Endothelial cell (in vitro differentiated cells): ENCODE data around the gene CELF5. TPM values are rescaled to one million over a fixed set of nuclear protein-coding genes. Genes with fewer than 3 reads are reported as not detected.

ENCODE experiments used
- DNase-seq: peaks from one replicate; pipeline ENCODE4 v3.0.0; 2021; ENCODE audit warnings: low spot score
- H3K27ac Mint-ChIP-seq: one replicate; pipeline ENCODE4 v1.8.0; 2021; ENCODE audit warnings: mixed read lengths, inconsistent platforms; ENCODE audit not compliant: unreplicated experiment
- H3K27me3 Mint-ChIP-seq: one replicate; pipeline ENCODE4 v1.8.0; 2021; ENCODE audit warnings: mild to moderate bottlenecking, moderate library complexity, mixed read lengths, inconsistent platforms; ENCODE audit not compliant: unreplicated experiment
- H3K36me3 Mint-ChIP-seq: one replicate; pipeline ENCODE4 v1.8.0; 2021; ENCODE audit warnings: mild to moderate bottlenecking, low read depth, mixed read lengths, inconsistent platforms; ENCODE audit not compliant: unreplicated experiment
- H3K4me1 Mint-ChIP-seq: one replicate; pipeline ENCODE4 v1.8.0; 2021; ENCODE audit warnings: mild to moderate bottlenecking, mixed read lengths, inconsistent platforms; ENCODE audit not compliant: unreplicated experiment
- H3K4me3 Mint-ChIP-seq: one replicate; pipeline ENCODE4 v1.8.0; 2021; ENCODE audit warnings: mild to moderate bottlenecking, mixed read lengths, inconsistent platforms; ENCODE audit not compliant: unreplicated experiment
- H3K9me3 Mint-ChIP-seq: one replicate; pipeline ENCODE4 v1.8.0; 2021; ENCODE audit warnings: mixed read lengths, inconsistent platforms; ENCODE audit not compliant: unreplicated experiment
- total RNA-seq: library from RNA; stranded (reverse); fragmentation: NEBNext Ultra II Directional; extraction: Animal tissue kit (Norgen Biotek cat#: 25700); gene quantifications from one replicate; pipeline ENCODE4 v1.2.1, GENCODE V29; 2021; ENCODE audit not compliant: unreplicated experiment
- TF ChIP-seq, protein P1 (sequence below): fragments of 200-600 bp; sonication (generic); IDR thresholded peaks from one replicate; pipeline ENCODE4 v1.5.0; 2021; ENCODE audit warnings: antibody characterized with exemption; ENCODE audit not compliant: unreplicated experiment

The CELF5 gene
- total RNA-seq, 1 donor from 2014 or later, result 0.38 TPM

DNA sequence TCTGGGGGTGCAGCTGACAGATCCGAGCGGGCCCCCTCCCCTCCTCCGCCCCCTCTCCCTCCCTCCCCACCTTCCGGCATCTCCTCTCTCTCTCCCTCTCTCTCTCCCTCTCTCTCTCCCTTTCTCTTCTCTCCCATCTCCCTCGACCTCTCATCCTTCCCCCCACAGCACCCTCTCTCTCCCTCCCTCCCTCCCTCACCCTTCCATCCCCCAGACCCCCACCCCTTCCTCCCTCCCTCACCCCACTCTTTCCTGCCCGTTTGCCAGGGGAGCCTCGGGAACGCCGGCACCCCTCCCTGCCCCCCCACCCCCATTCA lies 666 bp downstream of the CELF5 start:
- no peak overlapping the region for H3K4me3 Mint-ChIP-seq

DNA sequence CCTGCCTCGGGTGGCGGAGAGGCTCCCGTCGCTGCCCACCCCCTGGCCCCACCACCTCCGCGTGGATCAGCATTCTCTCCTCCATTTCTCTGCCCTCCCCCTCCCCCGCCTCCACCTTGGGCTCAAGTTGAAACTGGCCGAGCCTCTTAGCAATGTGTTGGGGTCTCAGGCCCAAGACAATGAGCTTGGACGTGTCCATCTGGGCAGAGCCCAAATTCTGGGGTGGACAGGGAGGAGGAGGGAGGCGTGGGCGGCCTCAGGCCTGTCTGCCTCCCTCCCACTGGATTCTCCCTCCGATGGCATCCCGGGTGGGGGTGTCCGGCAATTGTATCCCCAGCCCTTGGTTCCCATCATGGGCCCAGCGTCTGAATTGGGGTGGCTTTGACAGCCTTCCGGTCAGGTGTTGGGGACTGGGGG lies 1.2 kb downstream of the CELF5 start:
- no peak overlapping the region for H3K27ac Mint-ChIP-seq
- H3K4me1 Mint-ChIP-seq, result no peaks in the 10 kb centered on the region
- H3K36me3 Mint-ChIP-seq, result no peaks in the 10 kb centered on the region
- TF ChIP-seq, protein P1, sequence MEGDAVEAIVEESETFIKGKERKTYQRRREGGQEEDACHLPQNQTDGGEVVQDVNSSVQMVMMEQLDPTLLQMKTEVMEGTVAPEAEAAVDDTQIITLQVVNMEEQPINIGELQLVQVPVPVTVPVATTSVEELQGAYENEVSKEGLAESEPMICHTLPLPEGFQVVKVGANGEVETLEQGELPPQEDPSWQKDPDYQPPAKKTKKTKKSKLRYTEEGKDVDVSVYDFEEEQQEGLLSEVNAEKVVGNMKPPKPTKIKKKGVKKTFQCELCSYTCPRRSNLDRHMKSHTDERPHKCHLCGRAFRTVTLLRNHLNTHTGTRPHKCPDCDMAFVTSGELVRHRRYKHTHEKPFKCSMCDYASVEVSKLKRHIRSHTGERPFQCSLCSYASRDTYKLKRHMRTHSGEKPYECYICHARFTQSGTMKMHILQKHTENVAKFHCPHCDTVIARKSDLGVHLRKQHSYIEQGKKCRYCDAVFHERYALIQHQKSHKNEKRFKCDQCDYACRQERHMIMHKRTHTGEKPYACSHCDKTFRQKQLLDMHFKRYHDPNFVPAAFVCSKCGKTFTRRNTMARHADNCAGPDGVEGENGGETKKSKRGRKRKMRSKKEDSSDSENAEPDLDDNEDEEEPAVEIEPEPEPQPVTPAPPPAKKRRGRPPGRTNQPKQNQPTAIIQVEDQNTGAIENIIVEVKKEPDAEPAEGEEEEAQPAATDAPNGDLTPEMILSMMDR, result no peak
- H3K27me3 Mint-ChIP-seq, result peaks cover 24% of the 10 kb centered on the region
- no peak overlapping the region for H3K4me3 Mint-ChIP-seq
- DNase-seq, result no peak
- H3K9me3 Mint-ChIP-seq, result no peaks in the 10 kb centered on the region

More for the DNA sequence above, 666 bp downstream of the CELF5 start:
- Mint-ChIP-seq H3K27ac (no peak overlapping the region), H3K9me3 (no peaks in the 10 kb centered on the region), H3K27me3 (peaks cover 24% of the 10 kb centered on the region), H3K36me3 (no peaks in the 10 kb centered on the region), H3K4me1 (no peaks in the 10 kb centered on the region)
- TF ChIP-seq, protein P1, result no peak
- DNase-seq, result no peak

DNA sequence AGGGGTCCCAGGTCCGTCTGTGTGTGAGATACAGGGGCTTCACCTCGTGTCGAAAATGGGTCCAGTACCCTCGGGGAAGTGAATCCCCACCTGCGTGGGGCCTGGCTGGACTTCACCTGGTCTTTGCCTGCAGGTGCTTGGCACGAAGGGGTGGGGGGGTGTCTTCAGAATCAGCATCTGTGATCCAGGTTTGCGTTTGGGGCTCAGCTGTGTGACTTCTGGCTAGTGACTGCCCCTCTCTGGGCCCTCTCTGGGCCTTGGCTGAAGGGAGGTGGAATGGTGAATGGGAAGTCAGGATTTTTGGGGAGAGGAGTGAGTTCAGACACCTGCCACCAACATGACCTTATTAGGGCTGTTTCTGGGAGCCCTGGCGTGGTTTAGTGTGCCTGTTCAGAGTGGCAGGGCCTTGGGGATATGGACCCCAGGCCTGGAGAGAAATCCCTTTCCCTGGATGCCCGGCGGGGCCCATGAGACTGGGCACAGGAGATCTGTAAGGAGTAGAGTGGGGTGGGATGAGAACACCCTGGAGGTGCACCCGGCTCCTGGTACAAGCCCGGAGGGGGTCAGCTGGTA lies 2.7 kb downstream of the CELF5 start:
- no peaks in the 10 kb centered on the region for H3K4me1 Mint-ChIP-seq
- H3K4me3 Mint-ChIP-seq, result no peak overlapping the region
- no peaks in the 10 kb centered on the region for H3K36me3 Mint-ChIP-seq
- DNase-seq, result no peak
- no peaks in the 10 kb centered on the region for H3K9me3 Mint-ChIP-seq
- TF ChIP-seq, protein P1, result no peak
- peaks cover 24% of the 10 kb centered on the region for H3K27me3 Mint-ChIP-seq
- H3K27ac Mint-ChIP-seq, result no peak overlapping the region

DNA sequence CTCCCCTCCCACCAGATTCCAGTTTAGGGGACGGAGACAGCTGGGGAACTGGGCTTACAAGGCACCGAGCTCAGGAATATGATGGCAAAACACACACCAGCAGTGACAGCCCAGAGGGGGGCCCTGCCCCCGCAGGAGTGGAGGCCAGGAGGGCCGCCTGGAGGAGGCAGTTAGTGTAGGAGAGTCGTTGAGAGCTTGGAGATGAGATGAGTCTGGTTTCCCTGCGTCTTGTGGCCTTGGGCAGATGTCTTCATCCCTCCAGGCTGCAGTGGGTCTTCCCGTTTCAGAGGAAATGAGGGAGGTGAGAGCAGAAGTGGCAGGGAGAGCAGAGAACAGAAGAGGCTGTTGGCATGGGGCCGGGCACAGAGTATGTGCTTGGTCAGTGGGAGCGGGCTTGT lies 4.9 kb downstream of the CELF5 start:
- Mint-ChIP-seq H3K36me3 (no peaks in the 10 kb centered on the region), H3K9me3 (no peaks in the 10 kb centered on the region), H3K4me3 (no peak overlapping the region), H3K27me3 (peaks cover 23% of the 10 kb centered on the region), H3K4me1 (no peaks in the 10 kb centered on the region), H3K27ac (no peak overlapping the region)
- no peak for DNase-seq
- TF ChIP-seq, protein P1, result no peak

DNA sequence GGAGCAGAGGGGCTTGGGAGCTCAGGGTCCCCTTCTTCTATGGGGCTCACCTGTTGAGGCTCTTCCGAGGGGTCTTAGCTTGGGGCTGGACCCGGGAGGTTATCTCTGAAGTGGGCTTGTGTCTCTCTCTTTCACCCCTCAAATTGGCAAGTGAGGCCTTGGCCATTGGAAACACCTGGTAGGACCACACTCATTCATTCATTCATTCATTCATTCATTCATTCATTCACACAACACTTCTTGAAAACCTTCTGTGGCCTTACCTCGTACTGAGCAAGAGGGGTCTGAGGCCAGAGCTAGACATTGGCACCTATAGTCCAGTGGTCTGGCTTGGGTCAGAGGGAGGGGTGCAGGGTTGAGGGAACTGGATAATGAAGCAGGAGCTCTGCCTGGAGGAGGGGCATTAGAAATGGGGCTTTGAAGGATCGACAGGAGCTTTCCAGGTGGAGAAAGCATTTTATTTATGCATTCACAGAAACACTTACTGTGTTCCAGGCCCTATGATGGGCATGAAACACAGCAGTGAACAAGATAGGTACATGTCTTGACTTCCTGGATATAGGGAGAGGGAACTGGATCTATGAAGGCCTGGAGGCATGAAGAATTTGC lies 5.5 kb downstream of the CELF5 start:
- H3K27me3 Mint-ChIP-seq, result peaks cover 26% of the 10 kb centered on the region
- TF ChIP-seq, protein P1, result no peak
- no peak for DNase-seq
- H3K27ac Mint-ChIP-seq, result no peak overlapping the region
- H3K9me3 Mint-ChIP-seq, result no peaks in the 10 kb centered on the region
- H3K4me1 Mint-ChIP-seq, result no peaks in the 10 kb centered on the region
- H3K4me3 Mint-ChIP-seq, result no peak overlapping the region
- no peaks in the 10 kb centered on the region for H3K36me3 Mint-ChIP-seq
